HG03457 (cell line): ENCODE measurements around the gene ACAP3.
"Not testable (repeated sequence)": the region's sequence is repeated elsewhere in the genome, so short reads cannot be mapped to it uniquely, and the experiment has no call there.

ENCODE experiments used
- ATAC-seq: cut with Tn5 transposase; IDR thresholded peaks from one replicate; pipeline ENCODE4 v1.9.1; 2021; ENCODE audit warnings: moderate number of reproducible peaks; ENCODE audit not compliant: unreplicated experiment

The ACAP3 gene

DNA sequence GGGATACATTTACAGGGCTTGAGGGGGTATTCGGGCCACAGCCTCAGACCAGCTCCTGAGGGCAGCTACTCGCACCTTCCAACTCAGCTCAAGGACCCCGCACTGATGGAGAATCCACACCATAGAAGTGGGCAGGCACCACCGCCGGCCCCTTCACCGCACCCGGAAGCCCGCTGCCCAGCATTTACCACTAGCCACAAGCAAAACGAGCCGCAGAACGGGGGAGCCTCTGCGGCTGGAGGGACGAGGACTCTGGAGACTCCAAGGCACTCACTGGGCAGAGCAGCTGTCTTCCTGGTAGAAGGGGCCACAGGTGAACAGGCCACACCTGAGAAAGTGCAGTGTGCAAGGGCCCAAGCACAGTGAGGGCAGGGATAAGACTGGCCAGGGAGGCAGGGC, 39.4 kb downstream of the ACAP3 start:
- ATAC-seq, result no peak

GRCh38 chr1:1267488-1268283, 40.0 kb downstream of the ACAP3 start:
- ATAC-seq, result no peak

DNA sequence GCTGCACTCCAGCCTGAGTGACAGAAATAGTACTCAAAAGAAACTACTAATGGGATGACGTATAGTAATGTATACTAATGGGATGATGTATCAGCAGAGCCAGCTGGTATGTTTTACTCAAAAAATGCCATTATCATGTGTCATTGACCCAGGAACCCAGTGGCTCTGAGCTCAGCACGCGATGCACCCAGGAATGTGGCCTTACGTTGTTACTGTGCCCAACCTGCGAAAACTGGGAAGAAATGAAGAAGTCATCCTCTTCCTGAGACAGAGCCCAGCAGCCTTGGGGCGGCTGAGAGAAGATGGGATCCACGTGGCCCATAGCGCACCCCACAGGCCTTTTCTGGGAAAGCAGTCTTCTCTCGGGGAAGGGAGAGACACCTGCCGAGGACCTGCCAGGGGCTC, 42.9 kb downstream of the ACAP3 start:
- ATAC-seq, result no peak

DNA sequence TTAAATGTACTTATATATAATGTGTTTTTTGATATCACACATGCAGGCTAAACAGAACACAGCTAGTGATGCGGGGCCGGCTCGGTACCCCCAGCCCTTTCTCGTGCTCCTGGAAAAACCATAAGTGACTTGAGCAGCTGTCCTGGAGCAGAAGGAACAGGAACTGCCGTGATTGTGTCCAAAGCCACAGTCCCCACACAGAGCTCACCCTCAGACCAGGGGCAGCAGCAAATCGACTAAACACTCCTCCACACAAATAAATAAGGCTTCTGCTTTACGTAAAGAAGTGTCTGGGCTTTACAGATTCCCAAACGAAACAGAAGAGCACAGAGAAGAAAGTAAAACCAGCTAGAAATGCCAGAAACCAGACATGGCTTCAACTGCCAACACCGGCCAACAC, 43.7 kb downstream of the ACAP3 start:
- ATAC-seq, result no peak

- ATAC-seq, result no peak
Observed at GRCh38 chr1:1262758-1263157, 45.0 kb downstream of the ACAP3 start.

DNA sequence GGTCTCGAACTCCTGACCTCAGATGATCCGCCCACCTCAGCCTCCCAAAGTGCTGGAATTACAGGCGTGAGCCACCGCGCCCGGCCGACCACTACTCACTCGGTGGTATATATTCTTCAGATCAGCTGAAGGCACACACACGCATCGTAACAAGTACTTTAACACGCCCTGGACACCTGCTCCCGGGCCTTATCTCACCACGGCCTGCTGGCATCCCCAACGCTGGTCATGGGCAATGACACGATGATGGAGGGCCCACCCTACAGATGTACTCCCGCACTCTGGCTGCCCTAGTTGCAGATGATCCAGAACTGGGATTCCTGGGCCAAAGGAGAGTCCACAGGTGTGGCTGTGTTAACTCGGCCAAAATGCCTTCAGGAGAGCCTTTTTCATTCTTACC, 45.7 kb downstream of the ACAP3 start:
- ATAC-seq, result no peak

- ATAC-seq, result no peak
Observed at GRCh38 chr1:1260843-1261560, 46.7 kb downstream of the ACAP3 start.

GRCh38 chr1:1259951-1260600, 47.7 kb downstream of the ACAP3 start:
- no peak for ATAC-seq

GRCh38 chr1:1259540-1259939, 48.2 kb downstream of the ACAP3 start:
- no peak for ATAC-seq

DNA sequence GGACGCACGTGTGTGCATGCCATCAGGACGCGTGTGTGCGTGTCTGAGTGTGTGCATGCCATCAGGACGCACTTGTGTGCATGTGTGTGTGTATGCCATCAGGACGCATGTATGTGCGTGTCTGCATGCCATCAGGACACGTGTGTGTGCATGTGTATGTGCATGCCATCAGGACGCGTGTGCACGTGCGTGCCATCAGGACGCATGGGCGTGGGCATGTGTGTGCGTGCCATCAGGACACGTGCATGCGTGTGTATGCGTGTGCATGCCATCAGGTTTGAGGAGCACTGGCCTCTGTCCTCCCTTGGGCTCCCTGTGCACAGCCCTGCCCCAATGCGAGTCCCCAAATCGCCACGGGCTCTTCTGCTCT, 48.6 kb downstream of the ACAP3 start:
- no peak for ATAC-seq

- ATAC-seq, result no peak
Observed at GRCh38 chr1:1256956-1257871, 50.5 kb downstream of the ACAP3 start.

- ATAC-seq, result no peak
Observed at GRCh38 chr1:1255611-1256010, 52.1 kb downstream of the ACAP3 start.

- ATAC-seq, result no peak
Observed at GRCh38 chr1:1255078-1255477, 52.7 kb downstream of the ACAP3 start.

GRCh38 chr1:1254667-1254998, 53.1 kb downstream of the ACAP3 start:
- no peak for ATAC-seq

- ATAC-seq, result no peak
Observed at GRCh38 chr1:1253972-1254666, 53.6 kb downstream of the ACAP3 start.

DNA sequence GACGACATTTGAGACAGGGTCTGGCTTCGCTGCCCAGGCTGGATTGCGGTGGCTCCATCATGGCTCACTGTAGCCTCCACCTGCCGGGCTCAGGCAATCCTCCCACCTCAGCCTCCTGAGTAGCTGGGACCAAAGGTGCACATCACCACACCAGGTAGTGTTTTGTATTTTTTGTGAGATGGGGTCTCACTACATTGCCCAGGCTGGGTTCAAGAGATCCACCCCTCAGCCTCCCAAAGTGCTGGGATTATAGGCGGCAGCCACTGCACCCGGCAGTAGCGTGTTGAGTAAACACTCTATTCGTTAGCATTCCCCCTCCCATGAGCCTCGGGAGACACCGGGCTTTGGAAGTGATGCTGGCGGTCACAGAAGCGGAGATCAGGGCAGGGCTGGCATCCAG, 54.4 kb downstream of the ACAP3 start:
- no peak for ATAC-seq

- no peak for ATAC-seq
Observed at GRCh38 chr1:1250786-1251284, 56.9 kb downstream of the ACAP3 start.

- ATAC-seq, result not testable (repeated sequence)
Observed at GRCh38 chr1:1248009-1248913, 59.5 kb downstream of the ACAP3 start.

GRCh38 chr1:1247341-1247913, 60.3 kb downstream of the ACAP3 start:
- no peak for ATAC-seq
